Measurements from ENCODE around the gene HENMT1. TPM values are rescaled to one million over a fixed set of nuclear protein-coding genes. Genes with fewer than 3 reads are reported as not detected.
A peak's percentile ranks its signal among the peaks of the same experiment; 100 is the strongest.
"Not testable (repeated sequence)": the region's sequence is repeated elsewhere in the genome, so short reads cannot be mapped to it uniquely, and the experiment has no call there.

Gene HENMT1
- total RNA-seq, 2 donors from 2014 or later: 27.5 to 35.7 TPM

- ATAC-seq (no peak), DNase-seq (ENCODE audit: low spot score) (no peak)
- H3K27ac Mint-ChIP-seq: peak overlapping the region; percentile 96 to 99
- no peaks in the 10 kb centered on the region for H3K9me3 Mint-ChIP-seq
- H3K27me3 Mint-ChIP-seq: no peaks in the 10 kb centered on the region
- peak overlapping the region; percentile 93 for H3K4me3 Mint-ChIP-seq
- H3K4me1 Mint-ChIP-seq (ENCODE audit: low read depth in 2 of 2): peaks cover 31 to 39% of the 10 kb centered on the region in 2 donors
- peaks cover 27% of the 10 kb centered on the region for H3K36me3 Mint-ChIP-seq
Measured at GRCh38 chr1:108691128-108691941, 30.4 kb upstream of the HENMT1 start.

- DNase-seq (ENCODE audit: low spot score) (no peak), ATAC-seq (no peak)
- H3K4me3 Mint-ChIP-seq: no peak overlapping the region
- H3K27ac Mint-ChIP-seq: peak overlapping the region in 1 of 2 donors; percentile 50
- H3K36me3 Mint-ChIP-seq: no peaks in the 10 kb centered on the region
- H3K27me3 Mint-ChIP-seq: no peaks in the 10 kb centered on the region
- H3K9me3 Mint-ChIP-seq: no peaks in the 10 kb centered on the region
- H3K4me1 Mint-ChIP-seq (ENCODE audit: low read depth in 2 of 2): peaks cover 14 to 20% of the 10 kb centered on the region in 2 donors
Measured at GRCh38 chr1:108686614-108687313, 25.9 kb upstream of the HENMT1 start.

- Mint-ChIP-seq H3K27me3 (no peaks in the 10 kb centered on the region), H3K4me1 (ENCODE audit: low read depth in 2 of 2) (peaks cover 6 to 7% of the 10 kb centered on the region in 2 donors), H3K36me3 (no peaks in the 10 kb centered on the region), H3K27ac (no peak overlapping the region), H3K4me3 (no peak overlapping the region), H3K9me3 (no peaks in the 10 kb centered on the region)
- no peak for ATAC-seq
- no peak for DNase-seq (ENCODE audit: low spot score)
Measured at GRCh38 chr1:108685529-108685928, 24.6 kb upstream of the HENMT1 start.

- not testable (repeated sequence) for H3K27me3 Mint-ChIP-seq; DNase-seq (ENCODE audit: low spot score); H3K36me3 Mint-ChIP-seq; H3K4me1 Mint-ChIP-seq (ENCODE audit: low read depth in 2 of 2); H3K9me3 Mint-ChIP-seq; H3K4me3 Mint-ChIP-seq; ATAC-seq
- H3K27ac Mint-ChIP-seq: peak overlapping the region in 1 of 2 donors; percentile 63
Measured at GRCh38 chr1:108681701-108682100, 20.8 kb upstream of the HENMT1 start.

- peak overlapping the region; percentile 67 for H3K4me3 Mint-ChIP-seq
- peaks cover 7 to 9% of the 10 kb centered on the region in 2 donors for H3K4me1 Mint-ChIP-seq (ENCODE audit: low read depth in 2 of 2)
Measured at GRCh38 chr1:108679586-108680213, 18.8 kb upstream of the HENMT1 start.

GRCh38 chr1:108678706-108679105, 17.8 kb upstream of the HENMT1 start:
- H3K4me3 Mint-ChIP-seq: no peak overlapping the region
- H3K36me3 Mint-ChIP-seq: no peaks in the 10 kb centered on the region
- H3K9me3 Mint-ChIP-seq: no peaks in the 10 kb centered on the region
- peaks cover 7 to 9% of the 10 kb centered on the region in 2 donors for H3K4me1 Mint-ChIP-seq (ENCODE audit: low read depth in 2 of 2)
- no peaks in the 10 kb centered on the region for H3K27me3 Mint-ChIP-seq
- no peak for DNase-seq (ENCODE audit: low spot score)
- no peak overlapping the region for H3K27ac Mint-ChIP-seq
- no peak for ATAC-seq

More at GRCh38 chr1:108679586-108680213, 18.8 kb upstream of the HENMT1 start:
- ATAC-seq (peak in 1 of 2 donors; percentile 33), DNase-seq (ENCODE audit: low spot score) (no peak)
- Mint-ChIP-seq H3K9me3 (no peaks in the 10 kb centered on the region), H3K27me3 (no peaks in the 10 kb centered on the region), H3K36me3 (no peaks in the 10 kb centered on the region), H3K27ac (peak overlapping the region; percentile 66 to 84)

- Mint-ChIP-seq H3K27ac (peak overlapping the region; percentile 67 to 90), H3K9me3 (no peaks in the 10 kb centered on the region), H3K27me3 (no peaks in the 10 kb centered on the region), H3K36me3 (no peaks in the 10 kb centered on the region), H3K4me3 (peak overlapping the region; percentile 28), H3K4me1 (ENCODE audit: low read depth in 2 of 2) (peaks cover 21% of the 10 kb centered on the region in 2 donors)
- no peak for DNase-seq (ENCODE audit: low spot score)
- ATAC-seq: peak in 1 of 2 donors; percentile 56
Measured at GRCh38 chr1:108671143-108671542, 10.2 kb upstream of the HENMT1 start.

- DNase-seq (ENCODE audit: low spot score) (no peak), ATAC-seq (no peak)
- H3K27me3 Mint-ChIP-seq: no peaks in the 10 kb centered on the region
- no peaks in the 10 kb centered on the region for H3K36me3 Mint-ChIP-seq
- H3K9me3 Mint-ChIP-seq: no peaks in the 10 kb centered on the region
- H3K4me1 Mint-ChIP-seq (ENCODE audit: low read depth in 2 of 2): peaks cover 21% of the 10 kb centered on the region in 2 donors
- peak overlapping the region in 1 of 2 donors; percentile 90 for H3K27ac Mint-ChIP-seq
- no peak overlapping the region for H3K4me3 Mint-ChIP-seq
Measured at GRCh38 chr1:108670131-108670773, 9.4 kb upstream of the HENMT1 start.

GRCh38 chr1:108669679-108670078, 8.8 kb upstream of the HENMT1 start:
- Mint-ChIP-seq H3K27me3 (no peaks in the 10 kb centered on the region), H3K9me3 (no peaks in the 10 kb centered on the region), H3K4me1 (ENCODE audit: low read depth in 2 of 2) (peaks cover 21% of the 10 kb centered on the region in 2 donors), H3K36me3 (no peaks in the 10 kb centered on the region), H3K27ac (peak overlapping the region in 1 of 2 donors; percentile 90), H3K4me3 (no peak overlapping the region)
- DNase-seq (ENCODE audit: low spot score) (no peak), ATAC-seq (no peak)

- H3K4me1 Mint-ChIP-seq (ENCODE audit: low read depth in 2 of 2): peaks cover 21% of the 10 kb centered on the region in 2 donors
- H3K27ac Mint-ChIP-seq: peak overlapping the region in 1 of 2 donors; percentile 8
- H3K4me3 Mint-ChIP-seq: no peak overlapping the region
Measured at GRCh38 chr1:108668777-108669176, 7.9 kb upstream of the HENMT1 start.

GRCh38 chr1:108667422-108667821, 6.5 kb upstream of the HENMT1 start:
- ATAC-seq; H3K27me3 Mint-ChIP-seq; H3K27ac Mint-ChIP-seq; H3K9me3 Mint-ChIP-seq; H3K4me3 Mint-ChIP-seq; H3K36me3 Mint-ChIP-seq; DNase-seq (ENCODE audit: low spot score): not testable (repeated sequence)
- peaks cover 28 to 29% of the 10 kb centered on the region in 2 donors for H3K4me1 Mint-ChIP-seq (ENCODE audit: low read depth in 2 of 2)

More at GRCh38 chr1:108668777-108669176, 7.9 kb upstream of the HENMT1 start:
- H3K9me3 Mint-ChIP-seq: no peaks in the 10 kb centered on the region
- no peaks in the 10 kb centered on the region for H3K27me3 Mint-ChIP-seq
- no peaks in the 10 kb centered on the region for H3K36me3 Mint-ChIP-seq
- ATAC-seq: no peak
- DNase-seq (ENCODE audit: low spot score): no peak

- Mint-ChIP-seq H3K27ac (no peak overlapping the region), H3K4me1 (ENCODE audit: low read depth in 2 of 2) (peaks cover 15 to 16% of the 10 kb centered on the region in 2 donors)
Measured at GRCh38 chr1:108665771-108666170, 4.9 kb upstream of the HENMT1 start.

GRCh38 chr1:108665067-108665466, 4.2 kb upstream of the HENMT1 start:
- Mint-ChIP-seq H3K27me3 (no peaks in the 10 kb centered on the region), H3K36me3 (no peaks in the 10 kb centered on the region), H3K4me1 (ENCODE audit: low read depth in 2 of 2) (peaks cover 18% of the 10 kb centered on the region in 2 donors), H3K4me3 (no peak overlapping the region), H3K9me3 (no peaks in the 10 kb centered on the region), H3K27ac (peak overlapping the region in 1 of 2 donors; percentile 26)
- DNase-seq (ENCODE audit: low spot score): no peak
- ATAC-seq: no peak

More at GRCh38 chr1:108665771-108666170, 4.9 kb upstream of the HENMT1 start:
- H3K4me3 Mint-ChIP-seq: no peak overlapping the region
- no peaks in the 10 kb centered on the region for H3K36me3 Mint-ChIP-seq
- H3K9me3 Mint-ChIP-seq: no peaks in the 10 kb centered on the region
- H3K27me3 Mint-ChIP-seq: no peaks in the 10 kb centered on the region
- DNase-seq (ENCODE audit: low spot score) (no peak), ATAC-seq (no peak)
